NCI-H2107 treated with DMSO at 0.1 percent for 48 hours (cell line): Measurements from ENCODE around the gene LIME1.
"Not testable (repeated sequence)": the region's sequence is repeated elsewhere in the genome, so short reads cannot be mapped to it uniquely, and the experiment has no call there.

Source experiments
- DNase-seq: peaks from one replicate; lab custom pipeline; 2025; ENCODE audit not compliant: unreplicated experiment; lab: John Stamatoyannopoulos, UW

LIME1 gene

GRCh38 chr20:63707558-63708300 lies 28.7 kb upstream of the LIME1 start, which contains the start of the genes ARFRP1 and ZGPAT:
TSS of gene ARFRP1 (minus strand) at chr20:63707976. CDS start at chr20:63707091, 885 bp downstream.
TSS of gene ZGPAT (plus strand) at chr20:63708039. CDS start at chr20:63708581, 542 bp downstream.
- DNase-seq: peak; percentile 31

DNA sequence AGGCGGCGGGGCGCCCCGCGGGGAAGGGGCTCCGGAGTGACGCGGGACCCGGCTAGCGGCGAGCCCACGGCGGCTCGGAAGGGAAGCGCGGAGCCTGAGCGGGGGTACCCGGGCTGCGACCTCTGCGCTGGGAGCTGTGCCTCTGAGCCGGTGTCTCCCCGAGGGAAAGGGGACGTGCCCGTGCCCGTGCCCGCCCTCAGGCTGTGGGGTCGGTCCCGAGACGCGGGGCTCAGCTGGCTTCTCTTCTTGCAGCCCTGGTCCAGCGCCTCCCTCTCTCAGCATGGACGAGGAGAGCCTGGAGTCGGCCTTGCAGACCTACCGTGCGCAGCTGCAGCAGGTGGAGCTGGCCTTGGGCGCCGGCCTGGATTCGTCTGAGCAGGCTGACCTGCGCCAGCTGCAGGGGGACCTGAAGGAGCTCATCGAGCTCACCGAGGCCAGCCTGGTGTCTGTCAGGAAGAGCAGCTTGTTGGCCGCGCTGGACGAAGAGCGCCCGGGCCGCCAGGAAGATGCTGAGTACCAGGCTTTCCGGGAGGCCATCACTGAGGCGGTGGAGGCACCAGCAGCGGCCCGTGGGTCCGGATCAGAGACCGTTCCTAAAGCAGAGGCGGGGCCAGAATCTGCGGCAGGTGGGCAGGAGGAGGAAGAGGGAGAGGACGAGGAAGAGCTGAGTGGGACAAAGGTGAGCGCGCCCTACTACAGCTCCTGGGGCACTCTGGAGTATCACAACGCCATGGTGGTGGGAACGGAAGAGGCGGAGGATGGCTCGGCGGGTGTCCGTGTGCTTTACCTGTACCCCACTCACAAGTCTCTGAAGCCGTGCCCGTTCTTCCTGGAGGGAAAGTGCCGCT lies 27.9 kb upstream of the LIME1 start:
- no peak for DNase-seq

DNA sequence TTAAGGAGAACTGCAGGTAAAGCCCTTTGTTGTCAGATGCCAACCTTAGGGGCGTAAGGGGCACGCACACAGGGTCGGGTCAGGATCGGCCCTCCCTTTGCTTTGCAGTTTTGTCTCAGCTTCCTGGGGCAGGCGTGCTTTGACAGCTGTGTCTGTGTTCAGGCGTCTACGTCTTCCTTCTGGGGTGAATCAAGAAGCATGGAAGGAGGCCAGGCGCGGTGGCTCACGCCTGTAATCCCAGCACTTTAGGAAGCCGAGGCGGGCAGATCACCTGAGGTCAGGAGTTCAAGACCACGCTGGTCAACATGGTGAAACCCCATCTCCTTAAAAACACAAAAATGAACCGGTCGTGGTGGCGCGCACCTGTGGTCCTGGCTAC lies 27.3 kb upstream of the LIME1 start:
- no peak for DNase-seq

DNA sequence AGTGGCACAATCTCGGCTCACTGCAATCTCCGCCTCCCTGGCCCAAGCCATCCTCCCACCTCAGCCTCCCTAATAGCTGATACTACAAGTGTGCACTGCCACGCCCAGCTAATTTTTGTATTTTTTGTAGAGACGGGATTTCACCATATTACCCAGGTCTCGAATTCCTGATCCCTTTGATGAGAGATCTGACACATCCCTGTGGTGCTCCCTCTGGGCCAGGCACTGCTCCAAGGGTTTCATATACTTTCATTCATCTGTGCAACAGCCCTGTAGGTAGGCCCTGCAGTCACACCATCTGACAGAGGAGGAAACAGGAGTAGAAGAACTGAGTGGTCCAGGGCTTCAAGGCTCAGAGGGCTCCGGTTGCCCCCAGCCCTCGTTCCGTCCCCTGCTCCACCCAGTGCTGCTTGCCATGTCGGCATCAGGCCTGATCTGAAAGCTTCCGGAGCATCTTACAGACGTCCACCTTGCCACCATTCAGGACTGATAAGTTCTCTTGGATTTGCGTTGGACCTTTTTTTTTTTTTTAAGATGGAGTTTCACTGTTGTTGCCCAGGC lies 25.3 kb upstream of the LIME1 start:
- DNase-seq: no peak

DNA sequence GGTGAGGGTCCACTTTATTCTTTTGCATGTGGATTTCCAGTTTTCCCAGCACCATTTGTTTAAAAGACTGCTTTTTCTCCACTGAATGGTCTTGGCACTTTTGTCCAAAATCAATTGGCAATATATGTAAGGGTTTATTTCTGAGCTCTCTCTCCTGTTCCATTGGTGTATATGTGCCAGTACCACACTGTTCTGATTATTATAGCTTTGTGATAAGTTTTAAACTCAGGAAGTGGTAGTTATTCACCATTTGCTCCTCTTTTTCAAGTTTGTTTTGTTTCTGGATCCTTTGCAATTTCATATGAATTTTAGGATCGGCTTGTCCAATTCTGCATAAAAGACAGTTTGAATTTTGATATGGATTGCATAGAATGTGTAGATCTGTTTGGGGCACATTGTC lies 24.3 kb upstream of the LIME1 start:
- DNase-seq: no peak

- no peak for DNase-seq
Measured at GRCh38 chr20:63714858-63715257, 21.6 kb upstream of the LIME1 start.

DNA sequence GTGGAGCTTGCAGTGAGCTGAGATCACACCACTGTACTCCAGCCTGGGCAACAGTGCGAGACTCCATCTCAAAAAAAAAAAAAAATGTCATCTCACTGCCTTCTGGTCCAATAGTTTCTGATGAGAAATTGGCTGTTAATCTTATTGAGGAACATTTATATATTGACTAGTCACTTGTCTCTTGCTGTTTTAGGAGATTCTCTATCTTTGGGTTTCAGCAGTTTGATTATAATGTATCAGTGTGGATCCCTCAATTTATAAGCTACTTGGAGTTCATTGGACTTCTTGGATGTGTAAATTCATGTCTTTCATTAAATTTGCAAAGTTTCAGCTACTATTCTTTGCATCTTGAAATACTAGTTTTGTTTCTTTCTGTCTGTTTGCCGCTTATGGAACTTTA lies 17.5 kb upstream of the LIME1 start:
- DNase-seq: no peak

DNA sequence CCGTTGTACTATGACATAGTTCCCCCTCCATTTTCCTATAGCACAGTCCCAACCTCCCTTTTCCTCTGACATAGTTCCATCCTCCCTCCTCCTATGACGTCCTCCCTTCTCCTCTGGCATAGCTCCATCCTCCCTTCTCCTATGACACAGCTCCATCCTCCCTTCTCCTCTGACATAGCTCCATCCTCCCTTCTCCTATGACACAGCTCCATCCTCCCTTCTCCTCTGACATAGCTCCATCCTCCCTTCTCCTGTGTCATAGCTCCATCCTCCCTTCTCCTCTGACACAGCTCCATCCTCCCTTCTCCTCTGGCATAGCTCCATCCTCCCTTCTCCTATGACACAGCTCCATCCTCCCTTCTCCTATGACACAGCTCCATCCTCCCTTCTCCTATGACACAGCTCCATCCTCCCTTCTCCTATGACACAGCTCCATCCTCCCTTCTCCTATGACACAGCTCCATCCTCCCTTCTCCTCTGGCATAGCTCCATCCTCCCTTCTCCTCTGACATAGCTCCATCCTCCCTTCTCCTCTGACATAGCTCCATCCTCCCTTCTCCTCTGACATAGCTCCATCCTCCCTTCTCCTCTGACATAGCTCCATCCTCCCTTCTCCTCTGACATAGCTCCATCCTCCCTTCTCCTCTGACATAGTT lies 13.4 kb upstream of the LIME1 start:
- not testable (repeated sequence) for DNase-seq

- DNase-seq: not testable (repeated sequence)
Measured at GRCh38 chr20:63730189-63730733, 6.2 kb upstream of the LIME1 start.

DNA sequence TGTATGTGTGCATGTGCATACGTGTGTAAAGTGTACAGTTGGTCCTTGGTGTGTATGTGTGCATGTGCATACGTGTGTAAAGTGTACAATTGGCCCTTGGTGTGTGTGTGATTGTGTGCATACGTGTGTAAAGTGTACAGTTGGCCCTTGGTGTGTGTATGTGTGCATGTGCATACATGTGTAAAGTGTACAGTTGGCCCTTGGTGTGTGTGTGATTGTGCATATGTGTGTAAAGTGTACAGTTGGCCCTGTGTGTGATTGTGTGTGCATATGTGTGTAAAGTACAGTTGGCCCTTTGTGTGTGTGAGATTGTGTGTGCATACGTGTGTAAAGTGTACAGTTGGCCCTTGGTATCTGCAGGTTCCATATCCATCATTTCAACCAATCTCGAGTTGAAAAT lies 5.1 kb upstream of the LIME1 start:
- DNase-seq: no peak

DNA sequence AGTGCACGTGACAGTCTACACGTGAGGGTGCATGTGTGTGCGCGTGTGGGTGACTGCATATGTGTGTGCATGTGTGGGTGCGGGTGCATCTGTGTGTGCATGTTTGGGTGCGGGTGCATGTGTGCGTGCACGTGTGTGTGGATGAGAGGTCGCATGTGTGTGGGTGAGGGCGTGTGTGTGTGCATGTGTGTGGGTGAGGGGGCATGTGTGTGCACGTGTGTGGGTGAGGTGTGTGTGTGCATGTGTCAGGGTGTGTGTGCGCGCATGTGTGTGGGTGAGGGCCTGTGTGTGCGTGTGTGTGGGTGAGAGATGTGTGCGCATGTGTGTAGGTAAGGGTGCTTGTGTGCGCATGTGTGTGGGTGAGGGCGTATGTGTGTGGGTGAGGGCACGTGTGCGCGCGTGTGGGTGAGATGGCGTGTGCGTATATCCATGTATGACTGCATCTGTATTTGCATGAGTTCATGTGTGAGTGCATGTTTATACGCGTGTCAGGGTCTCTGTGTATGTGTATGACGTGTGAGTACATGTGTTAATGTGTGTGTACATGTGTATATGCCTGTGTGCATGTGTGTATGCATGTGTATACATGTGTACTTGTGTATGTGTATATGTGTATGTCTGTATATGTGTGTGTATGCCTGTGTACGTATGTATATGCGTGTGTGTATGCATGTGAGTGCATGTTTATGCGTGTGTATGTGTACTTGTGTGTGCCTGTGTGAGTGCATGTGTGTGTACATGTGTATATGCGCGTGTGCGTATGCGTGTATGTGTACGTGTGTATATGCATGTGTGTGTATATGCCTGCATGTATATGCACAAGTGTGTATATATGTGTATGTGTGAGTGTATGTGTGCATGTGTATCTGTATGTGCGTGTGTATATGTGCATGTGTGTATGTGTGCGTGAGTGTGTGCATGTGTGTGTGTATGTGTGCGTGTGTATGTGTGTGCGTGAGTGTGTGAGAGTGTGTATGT lies 4.1 kb upstream of the LIME1 start:
- no peak for DNase-seq

- no peak for DNase-seq
Measured at GRCh38 chr20:63733117-63733516, 3.3 kb upstream of the LIME1 start.

- DNase-seq: no peak
Measured at GRCh38 chr20:63733579-63734081, 2.8 kb upstream of the LIME1 start.

- DNase-seq: no peak
Measured at GRCh38 chr20:63734111-63734945, 2.1 kb upstream of the LIME1 start.

DNA sequence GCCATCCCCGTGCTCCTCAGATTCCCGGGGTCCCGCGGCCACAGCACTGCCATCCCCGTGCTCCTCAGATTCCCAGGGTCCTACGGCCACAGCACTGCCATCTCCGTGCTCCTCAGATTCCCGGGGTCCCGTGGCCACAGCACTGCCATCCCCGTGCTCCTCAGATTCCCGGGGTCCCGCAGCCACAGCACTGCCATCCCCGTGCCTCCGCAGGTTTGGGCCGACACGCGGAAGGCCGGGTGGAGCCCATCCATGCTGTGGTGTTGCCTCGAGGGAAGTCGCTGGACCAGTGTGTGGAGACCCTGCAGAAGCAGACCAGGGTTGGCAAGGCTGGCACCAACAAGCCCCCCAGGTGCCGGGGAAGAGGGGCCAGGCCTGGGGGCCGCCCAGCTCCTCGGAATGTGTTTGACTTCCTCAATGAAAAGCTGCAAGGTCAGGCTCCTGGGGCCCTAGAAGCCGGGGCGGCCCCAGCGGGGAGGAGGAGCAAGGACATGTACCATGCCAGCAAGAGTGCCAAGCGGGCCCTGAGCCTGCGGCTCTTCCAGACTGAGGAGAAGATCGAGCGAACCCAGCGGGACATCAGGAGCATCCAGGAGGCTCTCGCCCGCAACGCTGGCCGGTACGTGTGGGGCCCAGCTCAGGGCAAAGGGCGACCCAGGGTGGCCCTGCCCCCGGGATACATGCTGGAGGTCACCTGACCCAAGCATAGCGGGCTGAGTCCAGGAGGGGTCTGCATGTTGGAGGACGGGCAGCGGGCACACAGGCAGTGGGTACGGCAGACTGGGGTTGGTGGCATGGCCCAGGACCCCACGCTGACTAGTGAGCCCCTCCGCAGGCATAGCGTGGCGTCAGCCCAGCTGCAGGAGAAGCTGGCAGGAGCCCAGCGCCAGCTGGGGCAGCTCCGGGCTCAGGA lies 1.3 kb upstream of the LIME1 start:
- no peak for DNase-seq

GRCh38 chr20:63736893-63737694 lies 630 bp downstream of the LIME1 start:
- no peak for DNase-seq

- no peak for DNase-seq
Measured at GRCh38 chr20:63737695-63737944, 1.2 kb downstream of the LIME1 start.
